ENCODE results near the gene IQSEC3. TPM values are rescaled to one million over a fixed set of nuclear protein-coding genes. Genes with fewer than 3 reads are reported as not detected.

IQSEC3 gene
- total and polyA plus RNA-seq, 7 experiments from 2014 or later, result 0.36 to 5.5 (median 1.7) TPM; not detected in 1

DNA sequence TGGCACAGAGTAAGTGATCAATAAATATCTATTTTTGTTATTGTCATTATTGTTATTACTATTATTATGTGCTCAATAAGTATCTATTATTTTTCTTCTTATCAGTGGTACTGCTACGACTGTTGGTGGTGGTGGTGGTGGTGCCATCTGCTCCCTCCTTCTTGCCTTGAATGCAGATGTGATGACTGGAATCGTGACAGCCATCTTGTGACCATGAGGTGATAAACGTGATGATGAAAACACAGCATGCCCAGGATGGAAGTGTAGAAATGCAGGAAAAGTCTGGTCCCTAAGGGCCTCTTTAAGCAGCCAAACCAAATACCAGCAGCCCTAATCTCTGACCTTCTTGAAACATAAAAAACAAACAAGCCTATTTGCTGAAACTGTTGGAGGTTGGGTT, 125.0 kb downstream of the IQSEC3 start:
- Mint-ChIP-seq H3K4me1 (peaks cover 0 to 9% (median 3%) of the 10 kb centered on the region in 7 donors), H3K9me3 (peaks cover 0 to 4% (median 0%) of the 10 kb centered on the region in 11 donors), H3K27me3 (peaks cover 3 to 31% (median 19%) of the 10 kb centered on the region in 5 donors), H3K36me3 (no peaks in the 10 kb centered on the region), H3K27ac (no peak overlapping the region), H3K4me3 (no peak overlapping the region)
- POLR2A ChIA-PET, result no interaction called here
- DNase-seq (no peak), ATAC-seq (no peak)
- no peaks in the 10 kb centered on the region for H3K36me3 ChIP-seq (ENCODE audit: control insufficient read depth in 2 of 3, insufficient read depth in 3 of 3, low read length in 3 of 3)
- peaks cover 0 to 4% of the 10 kb centered on the region in 2 donors for H3K27me3 ChIP-seq (ENCODE audit: control insufficient read depth in 2 of 2, insufficient read depth in 2 of 2, low read length in 2 of 2)
- H3K27ac ChIP-seq (ENCODE audit: low read depth, low read length), result no peak overlapping the region
- no peaks in the 10 kb centered on the region for H3K4me1 ChIP-seq (ENCODE audit: control insufficient read depth in 2 of 2, insufficient read depth in 2 of 2, low read length in 2 of 2)
- CTCF ChIA-PET, result no interaction called here
- no peak overlapping the region for H3K4me3 ChIP-seq (ENCODE audit: low read length)
- H3K9me3 ChIP-seq (ENCODE audit: control insufficient read depth in 2 of 3, low read length in 3 of 3), result no peaks in the 10 kb centered on the region
- intact Hi-C loops (cut with micrococcal nuclease), result no loop called here

DNA sequence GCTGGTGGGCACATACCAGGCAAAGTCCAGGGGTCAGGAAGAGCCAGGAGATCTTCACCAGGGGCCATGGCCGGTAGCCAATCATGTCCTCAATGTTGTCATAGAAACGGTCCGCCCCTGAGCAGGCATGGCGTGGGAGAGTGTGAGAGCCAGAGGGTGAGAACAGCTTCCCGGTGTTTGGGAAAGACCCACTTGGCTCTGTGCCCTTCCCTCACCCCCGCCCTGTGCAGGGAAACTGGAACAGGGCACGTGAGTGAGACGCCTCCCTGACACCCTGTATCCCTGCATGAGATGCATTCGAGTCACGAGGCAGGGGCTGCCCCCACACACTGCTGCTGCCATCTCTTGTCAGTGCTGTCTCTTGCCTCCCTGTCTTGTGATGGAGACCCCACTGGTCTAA, 126.7 kb downstream of the IQSEC3 start:
- H3K36me3 Mint-ChIP-seq, result no peaks in the 10 kb centered on the region
- intact Hi-C loops (cut with micrococcal nuclease), result no loop called here
- Histone ChIP-seq H3K4me3 (ENCODE audit: low read length) (no peak overlapping the region), H3K9me3 (ENCODE audit: control insufficient read depth in 2 of 3, low read length in 3 of 3) (no peaks in the 10 kb centered on the region), H3K4me1 (ENCODE audit: control insufficient read depth in 2 of 2, insufficient read depth in 2 of 2, low read length in 2 of 2) (no peaks in the 10 kb centered on the region), H3K27me3 (ENCODE audit: control insufficient read depth in 2 of 2, insufficient read depth in 2 of 2, low read length in 2 of 2) (peaks cover 0 to 4% of the 10 kb centered on the region in 2 donors), H3K27ac (ENCODE audit: low read depth, low read length) (no peak overlapping the region), H3K36me3 (ENCODE audit: control insufficient read depth in 2 of 3, insufficient read depth in 3 of 3, low read length in 3 of 3) (no peaks in the 10 kb centered on the region)
- H3K4me3 Mint-ChIP-seq, result no peak overlapping the region
- POLR2A ChIA-PET, result no interaction called here
- peaks cover 0 to 9% (median 6%) of the 10 kb centered on the region in 7 donors for H3K4me1 Mint-ChIP-seq
- CTCF ChIA-PET, result no interaction called here
- ATAC-seq, result no peak
- H3K27ac Mint-ChIP-seq, result no peak overlapping the region
- H3K9me3 Mint-ChIP-seq, result peaks cover 0 to 6% (median 1%) of the 10 kb centered on the region in 11 donors
- DNase-seq, result no peak
- peaks cover 3 to 42% (median 27%) of the 10 kb centered on the region in 5 donors for H3K27me3 Mint-ChIP-seq

- peaks cover 3 to 45% (median 27%) of the 10 kb centered on the region in 5 donors for H3K27me3 Mint-ChIP-seq
- Histone ChIP-seq H3K27me3 (ENCODE audit: control insufficient read depth in 2 of 2, insufficient read depth in 2 of 2, low read length in 2 of 2) (peaks cover 0 to 3% of the 10 kb centered on the region in 2 donors), H3K9me3 (ENCODE audit: control insufficient read depth in 2 of 3, low read length in 3 of 3) (no peaks in the 10 kb centered on the region), H3K4me1 (ENCODE audit: control insufficient read depth in 2 of 2, insufficient read depth in 2 of 2, low read length in 2 of 2) (no peaks in the 10 kb centered on the region), H3K4me3 (ENCODE audit: low read length) (no peak overlapping the region), H3K36me3 (ENCODE audit: control insufficient read depth in 2 of 3, insufficient read depth in 3 of 3, low read length in 3 of 3) (no peaks in the 10 kb centered on the region), H3K27ac (ENCODE audit: low read depth, low read length) (no peak overlapping the region)
- H3K4me1 Mint-ChIP-seq, result peaks cover 0 to 6% (median 1%) of the 10 kb centered on the region in 7 donors
- intact Hi-C loops (cut with micrococcal nuclease), result no loop called here
- H3K9me3 Mint-ChIP-seq, result peaks cover 0 to 6% (median 1%) of the 10 kb centered on the region in 11 donors
- no peak overlapping the region for H3K4me3 Mint-ChIP-seq
- no peak overlapping the region for H3K27ac Mint-ChIP-seq
- ATAC-seq (no peak), DNase-seq (no peak)
- POLR2A ChIA-PET, result no interaction called here
- H3K36me3 Mint-ChIP-seq, result no peaks in the 10 kb centered on the region
- CTCF ChIA-PET, result no interaction called here
These were observed 127.7 kb downstream of the IQSEC3 start for GRCh38 chr12:194276-194675.

- ChIA-PET CTCF (no interaction called here), POLR2A (no interaction called here)
- Mint-ChIP-seq H3K27ac (no peak overlapping the region), H3K9me3 (peaks cover 0 to 6% (median 1%) of the 10 kb centered on the region in 11 donors), H3K27me3 (peaks cover 2 to 45% (median 22%) of the 10 kb centered on the region in 5 donors), H3K4me3 (no peak overlapping the region), H3K4me1 (peaks cover 0 to 6% (median 0%) of the 10 kb centered on the region in 7 donors), H3K36me3 (no peaks in the 10 kb centered on the region)
- ATAC-seq (no peak), DNase-seq (no peak)
- Histone ChIP-seq H3K27ac (ENCODE audit: low read depth, low read length) (no peak overlapping the region), H3K36me3 (ENCODE audit: control insufficient read depth in 2 of 3, insufficient read depth in 3 of 3, low read length in 3 of 3) (no peaks in the 10 kb centered on the region), H3K27me3 (ENCODE audit: control insufficient read depth in 2 of 2, insufficient read depth in 2 of 2, low read length in 2 of 2) (no peaks in the 10 kb centered on the region), H3K4me1 (ENCODE audit: control insufficient read depth in 2 of 2, insufficient read depth in 2 of 2, low read length in 2 of 2) (no peaks in the 10 kb centered on the region), H3K4me3 (ENCODE audit: low read length) (no peak overlapping the region), H3K9me3 (ENCODE audit: control insufficient read depth in 2 of 3, low read length in 3 of 3) (no peaks in the 10 kb centered on the region)
- intact Hi-C loops (cut with micrococcal nuclease), result no loop called here
These were observed 128.6 kb downstream of the IQSEC3 start for GRCh38 chr12:195156-195555.

- no peak for ATAC-seq
- no peaks in the 10 kb centered on the region for H3K36me3 Mint-ChIP-seq
- Histone ChIP-seq H3K27me3 (ENCODE audit: control insufficient read depth in 2 of 2, insufficient read depth in 2 of 2, low read length in 2 of 2) (no peaks in the 10 kb centered on the region), H3K4me1 (ENCODE audit: control insufficient read depth in 2 of 2, insufficient read depth in 2 of 2, low read length in 2 of 2) (no peaks in the 10 kb centered on the region), H3K9me3 (ENCODE audit: control insufficient read depth in 2 of 3, low read length in 3 of 3) (no peaks in the 10 kb centered on the region), H3K27ac (ENCODE audit: low read depth, low read length) (no peak overlapping the region), H3K36me3 (ENCODE audit: control insufficient read depth in 2 of 3, insufficient read depth in 3 of 3, low read length in 3 of 3) (no peaks in the 10 kb centered on the region), H3K4me3 (ENCODE audit: low read length) (no peak overlapping the region)
- peaks cover under 1 to 47% (median 25%) of the 10 kb centered on the region in 5 donors for H3K27me3 Mint-ChIP-seq
- CTCF ChIA-PET, result no interaction called here
- POLR2A ChIA-PET, result no interaction called here
- no peak for DNase-seq
- H3K4me3 Mint-ChIP-seq, result no peak overlapping the region
- peaks cover 0 to 6% (median 0%) of the 10 kb centered on the region in 7 donors for H3K4me1 Mint-ChIP-seq
- no peak overlapping the region for H3K27ac Mint-ChIP-seq
- H3K9me3 Mint-ChIP-seq, result peaks cover 0 to 6% (median 1%) of the 10 kb centered on the region in 11 donors
- intact Hi-C loops (cut with micrococcal nuclease), result no loop called here
These were observed 129.4 kb downstream of the IQSEC3 start for GRCh38 chr12:195951-196350.

DNA sequence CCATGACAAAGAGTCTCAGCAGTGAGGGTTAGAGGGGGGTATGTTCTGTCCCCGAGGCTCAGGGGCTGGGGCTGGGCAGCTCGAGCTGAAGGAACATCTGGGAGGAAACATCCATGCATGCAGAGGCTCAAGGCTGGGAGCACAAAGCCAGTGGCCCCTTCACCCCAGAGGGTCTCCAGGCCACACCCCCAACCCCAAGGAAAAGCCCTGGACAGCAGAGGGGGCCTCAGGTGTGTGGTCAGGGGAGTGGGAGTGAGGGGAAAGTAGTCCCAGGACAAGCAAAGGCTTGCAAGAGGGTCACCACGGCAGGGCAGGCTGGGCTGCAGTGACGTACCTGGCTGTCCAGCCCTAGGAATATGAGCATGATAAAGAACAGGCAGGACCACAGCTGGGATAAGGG, 129.9 kb downstream of the IQSEC3 start:
- no peak for ATAC-seq
- no peak overlapping the region for H3K4me3 Mint-ChIP-seq
- H3K36me3 Mint-ChIP-seq, result no peaks in the 10 kb centered on the region
- Histone ChIP-seq H3K4me1 (ENCODE audit: control insufficient read depth in 2 of 2, insufficient read depth in 2 of 2, low read length in 2 of 2) (no peaks in the 10 kb centered on the region), H3K9me3 (ENCODE audit: control insufficient read depth in 2 of 3, low read length in 3 of 3) (no peaks in the 10 kb centered on the region), H3K36me3 (ENCODE audit: control insufficient read depth in 2 of 3, insufficient read depth in 3 of 3, low read length in 3 of 3) (no peaks in the 10 kb centered on the region), H3K27ac (ENCODE audit: low read depth, low read length) (no peak overlapping the region), H3K27me3 (ENCODE audit: control insufficient read depth in 2 of 2, insufficient read depth in 2 of 2, low read length in 2 of 2) (no peaks in the 10 kb centered on the region), H3K4me3 (ENCODE audit: low read length) (no peak overlapping the region)
- no peak for DNase-seq
- H3K9me3 Mint-ChIP-seq, result peaks cover 0 to 6% (median 1%) of the 10 kb centered on the region in 11 donors
- ChIA-PET POLR2A (no interaction called here), CTCF (no interaction called here)
- H3K27me3 Mint-ChIP-seq, result peaks cover 6 to 52% (median 30%) of the 10 kb centered on the region in 5 donors
- intact Hi-C loops (cut with micrococcal nuclease), result no loop called here
- H3K4me1 Mint-ChIP-seq, result peaks cover 0 to 6% (median 0%) of the 10 kb centered on the region in 7 donors
- H3K27ac Mint-ChIP-seq, result no peak overlapping the region

- no peak overlapping the region for H3K27ac Mint-ChIP-seq
- Histone ChIP-seq H3K27ac (ENCODE audit: low read depth, low read length) (no peak overlapping the region), H3K9me3 (ENCODE audit: control insufficient read depth in 2 of 3, low read length in 3 of 3) (no peaks in the 10 kb centered on the region), H3K36me3 (ENCODE audit: control insufficient read depth in 2 of 3, insufficient read depth in 3 of 3, low read length in 3 of 3) (no peaks in the 10 kb centered on the region), H3K27me3 (ENCODE audit: control insufficient read depth in 2 of 2, insufficient read depth in 2 of 2, low read length in 2 of 2) (no peaks in the 10 kb centered on the region), H3K4me1 (ENCODE audit: control insufficient read depth in 2 of 2, insufficient read depth in 2 of 2, low read length in 2 of 2) (no peaks in the 10 kb centered on the region), H3K4me3 (ENCODE audit: low read length) (no peak overlapping the region)
- ChIA-PET POLR2A (no interaction called here), CTCF (no interaction called here)
- H3K36me3 Mint-ChIP-seq, result no peaks in the 10 kb centered on the region
- ATAC-seq (no peak), DNase-seq (no peak)
- peaks cover 0 to 6% (median 0%) of the 10 kb centered on the region in 7 donors for H3K4me1 Mint-ChIP-seq
- H3K27me3 Mint-ChIP-seq, result peaks cover 14 to 58% (median 39%) of the 10 kb centered on the region in 5 donors
- intact Hi-C loops (cut with micrococcal nuclease), result no loop called here
- peaks cover 0 to 6% (median 1%) of the 10 kb centered on the region in 11 donors for H3K9me3 Mint-ChIP-seq
- H3K4me3 Mint-ChIP-seq, result no peak overlapping the region
These were observed 130.8 kb downstream of the IQSEC3 start for GRCh38 chr12:197347-197746.

All from naive thymus-derived CD4-positive, alpha-beta T cell (primary cell).